Subcutaneous adipose tissue (tissue), 4 donors: Measurements from ENCODE around the gene CNOT2. TPM values are rescaled to one million over a fixed set of nuclear protein-coding genes. Genes with fewer than 3 reads are reported as not detected.

ENCODE experiments used
- total RNA-seq, 4 donors: library from RNA; depleted of rRNA; stranded (reverse); fragments of >200 nt; gene quantifications; one replicate each; pipeline ENCODE4 v1.1.0, GENCODE V29; 2016
- TF ChIP-seq, protein P1 (sequence below): fragments of 450-650 bp; IDR thresholded peaks from one replicate; pipeline ENCODE4 v1.5.1; 2016; ENCODE audit warnings: low read depth, mild to moderate bottlenecking, control low read depth, antibody characterized with exemption, moderate library complexity

Gene CNOT2
- total RNA-seq, 4 donors from 2014 or later: 115 to 211 (median 141) TPM

GRCh38 chr12:70260646-70261045 is 17.4 kb downstream of the CNOT2 start:
- TF ChIP-seq, protein P1, sequence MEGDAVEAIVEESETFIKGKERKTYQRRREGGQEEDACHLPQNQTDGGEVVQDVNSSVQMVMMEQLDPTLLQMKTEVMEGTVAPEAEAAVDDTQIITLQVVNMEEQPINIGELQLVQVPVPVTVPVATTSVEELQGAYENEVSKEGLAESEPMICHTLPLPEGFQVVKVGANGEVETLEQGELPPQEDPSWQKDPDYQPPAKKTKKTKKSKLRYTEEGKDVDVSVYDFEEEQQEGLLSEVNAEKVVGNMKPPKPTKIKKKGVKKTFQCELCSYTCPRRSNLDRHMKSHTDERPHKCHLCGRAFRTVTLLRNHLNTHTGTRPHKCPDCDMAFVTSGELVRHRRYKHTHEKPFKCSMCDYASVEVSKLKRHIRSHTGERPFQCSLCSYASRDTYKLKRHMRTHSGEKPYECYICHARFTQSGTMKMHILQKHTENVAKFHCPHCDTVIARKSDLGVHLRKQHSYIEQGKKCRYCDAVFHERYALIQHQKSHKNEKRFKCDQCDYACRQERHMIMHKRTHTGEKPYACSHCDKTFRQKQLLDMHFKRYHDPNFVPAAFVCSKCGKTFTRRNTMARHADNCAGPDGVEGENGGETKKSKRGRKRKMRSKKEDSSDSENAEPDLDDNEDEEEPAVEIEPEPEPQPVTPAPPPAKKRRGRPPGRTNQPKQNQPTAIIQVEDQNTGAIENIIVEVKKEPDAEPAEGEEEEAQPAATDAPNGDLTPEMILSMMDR: no peak

GRCh38 chr12:70264067-70264867 is 21.0 kb downstream of the CNOT2 start:
- TF ChIP-seq, protein P1: no peak

- TF ChIP-seq, protein P1: no peak
Observed at GRCh38 chr12:70265132-70265531, 21.9 kb downstream of the CNOT2 start.

- TF ChIP-seq, protein P1: no peak
Observed at GRCh38 chr12:70267550-70267949, 24.3 kb downstream of the CNOT2 start.

- TF ChIP-seq, protein P1: no peak
Observed at GRCh38 chr12:70268972-70269371, 25.7 kb downstream of the CNOT2 start.

- TF ChIP-seq, protein P1: no peak
Observed at GRCh38 chr12:70270108-70270507, 26.9 kb downstream of the CNOT2 start.

DNA sequence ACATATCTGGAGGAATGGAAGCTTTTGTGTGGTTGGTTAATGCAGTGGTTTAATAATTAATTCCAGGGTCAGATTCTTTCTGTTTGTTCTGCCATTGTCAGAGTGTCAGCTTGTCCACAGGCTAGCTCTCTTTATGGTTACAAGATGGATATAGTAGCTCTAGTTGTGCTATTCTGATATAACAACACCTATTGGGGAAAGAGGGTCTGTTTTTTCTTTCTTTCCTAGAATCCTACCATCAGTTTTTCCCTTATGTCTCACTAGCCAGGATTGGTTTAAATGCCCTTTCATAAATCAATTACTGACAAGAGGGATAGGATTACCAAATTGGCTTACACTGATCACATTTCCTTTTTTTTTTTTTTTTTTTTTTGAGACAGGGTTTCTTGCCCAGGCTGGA is 27.8 kb downstream of the CNOT2 start:
- TF ChIP-seq, protein P1: no peak
